GM12891 (cell line): ENCODE data around the gene KCTD18.

Experiments
- POLR2A ChIP-seq: IDR thresholded peaks from 2 replicates; pipeline ENCODE4 v1.6.1; 2011; ENCODE audit warnings: low read depth, low read length, control low read depth
- POLR2AphosphoS5 ChIP-seq: IDR thresholded peaks from 2 replicates; pipeline ENCODE4 v1.6.1; 2011; ENCODE audit warnings: low read depth, low read length, control low read depth

- TF ChIP-seq POLR2A (no peak), POLR2AphosphoS5 (no peak)
These were observed 27.7 kb downstream of the KCTD18 start for GRCh38 chr2:200482194-200482593.
